Measurements from ENCODE around the gene LHFPL2. TPM values are rescaled to one million over a fixed set of nuclear protein-coding genes. Genes with fewer than 3 reads are reported as not detected.

The LHFPL2 gene
- total and polyA plus RNA-seq, 4 donors = 6.5 to 49.4 (median 47.7) TPM

DNA sequence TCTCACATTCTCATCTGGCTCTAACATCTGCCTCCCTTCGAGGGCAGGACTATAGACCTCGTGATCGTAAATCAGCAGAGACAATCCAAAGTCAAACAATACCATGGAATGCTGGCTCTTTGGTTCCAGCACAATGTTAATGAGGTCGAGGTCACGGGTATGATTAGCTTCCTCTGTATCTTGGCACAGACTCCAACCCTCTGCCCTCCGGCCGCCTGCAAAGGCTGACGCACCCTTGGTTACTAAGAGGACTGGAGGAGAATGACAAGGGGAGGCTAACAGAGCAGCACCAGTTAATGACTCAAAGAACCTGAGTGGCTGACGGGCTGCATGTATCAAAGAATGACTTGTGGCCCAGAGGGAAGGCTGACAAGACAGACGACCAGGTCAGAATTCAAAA is 10.1 kb downstream of the LHFPL2 start:
- H3K27me3 ChIP-seq (ENCODE audit: control insufficient read depth in 3 of 3, insufficient read depth in 3 of 3, low read length in 2 of 3) = no peaks in the 10 kb centered on the region
- no peaks in the 10 kb centered on the region for H3K9me3 ChIP-seq (ENCODE audit: control insufficient read depth in 4 of 4, insufficient read depth in 3 of 4, low read length in 3 of 4)
- peak; percentile 53 to 80 (median 68) for DNase-seq
- H3K9ac ChIP-seq (ENCODE audit: insufficient read depth in 1 of 2, low read length in 2 of 2) = peak overlapping the region in 1 of 2 donors; percentile 19
- TF ChIP-seq, protein P1, sequence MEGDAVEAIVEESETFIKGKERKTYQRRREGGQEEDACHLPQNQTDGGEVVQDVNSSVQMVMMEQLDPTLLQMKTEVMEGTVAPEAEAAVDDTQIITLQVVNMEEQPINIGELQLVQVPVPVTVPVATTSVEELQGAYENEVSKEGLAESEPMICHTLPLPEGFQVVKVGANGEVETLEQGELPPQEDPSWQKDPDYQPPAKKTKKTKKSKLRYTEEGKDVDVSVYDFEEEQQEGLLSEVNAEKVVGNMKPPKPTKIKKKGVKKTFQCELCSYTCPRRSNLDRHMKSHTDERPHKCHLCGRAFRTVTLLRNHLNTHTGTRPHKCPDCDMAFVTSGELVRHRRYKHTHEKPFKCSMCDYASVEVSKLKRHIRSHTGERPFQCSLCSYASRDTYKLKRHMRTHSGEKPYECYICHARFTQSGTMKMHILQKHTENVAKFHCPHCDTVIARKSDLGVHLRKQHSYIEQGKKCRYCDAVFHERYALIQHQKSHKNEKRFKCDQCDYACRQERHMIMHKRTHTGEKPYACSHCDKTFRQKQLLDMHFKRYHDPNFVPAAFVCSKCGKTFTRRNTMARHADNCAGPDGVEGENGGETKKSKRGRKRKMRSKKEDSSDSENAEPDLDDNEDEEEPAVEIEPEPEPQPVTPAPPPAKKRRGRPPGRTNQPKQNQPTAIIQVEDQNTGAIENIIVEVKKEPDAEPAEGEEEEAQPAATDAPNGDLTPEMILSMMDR (IDR thresholded peaks at IDR 0.05; ENCODE audit: control extremely low read depth, extremely low read depth) = no peak
- peak; percentile 77 for ATAC-seq (ENCODE audit: insufficient read depth, low FRiP score)
- peaks cover 10 to 51% (median 21%) of the 10 kb centered on the region in 5 donors for H3K4me1 ChIP-seq (ENCODE audit: control insufficient read depth in 5 of 5, insufficient read depth in 5 of 5, low read length in 5 of 5)
- WGBS, 2 donors = 45 to 64% methylated on average over 10 of the region's 10 CpGs
- H3K4me3 ChIP-seq = no peak overlapping the region
- peaks cover 0 to 2% (median 0%) of the 10 kb centered on the region in 4 donors for H3K36me3 ChIP-seq (ENCODE audit: control insufficient read depth in 4 of 4, insufficient read depth in 4 of 4, low read length in 4 of 4)
- no peak overlapping the region for H3K27ac ChIP-seq (ENCODE audit: low read depth in 1 of 2, low read length in 1 of 2)

- peaks cover 10 to 51% (median 16%) of the 10 kb centered on the region in 5 donors for H3K4me1 ChIP-seq (ENCODE audit: control insufficient read depth in 5 of 5, insufficient read depth in 5 of 5, low read length in 5 of 5)
- H3K9me3 ChIP-seq (ENCODE audit: control insufficient read depth in 4 of 4, insufficient read depth in 3 of 4, low read length in 3 of 4) = peaks cover 0 to 4% (median 0%) of the 10 kb centered on the region in 4 donors
- H3K27ac ChIP-seq (ENCODE audit: low read depth in 1 of 2, low read length in 1 of 2) = no peak overlapping the region
- H3K36me3 ChIP-seq (ENCODE audit: control insufficient read depth in 4 of 4, insufficient read depth in 4 of 4, low read length in 4 of 4) = peaks cover 0 to 8% (median 2%) of the 10 kb centered on the region in 4 donors
- H3K4me3 ChIP-seq = no peak overlapping the region
- WGBS, 2 donors = 93 to 98% methylated on average over 5 of the region's 5 CpGs
- H3K27me3 ChIP-seq (ENCODE audit: control insufficient read depth in 3 of 3, insufficient read depth in 3 of 3, low read length in 2 of 3) = no peaks in the 10 kb centered on the region
- ATAC-seq (ENCODE audit: insufficient read depth, low FRiP score) = no peak
- no peak for DNase-seq
- no peak overlapping the region for H3K9ac ChIP-seq (ENCODE audit: insufficient read depth in 1 of 2, low read length in 2 of 2)
- TF ChIP-seq, protein P1 (IDR thresholded peaks at IDR 0.05; ENCODE audit: control extremely low read depth, extremely low read depth) = no peak
These were observed 11.1 kb downstream of the LHFPL2 start for GRCh38 chr5:78637468-78637867.

DNA sequence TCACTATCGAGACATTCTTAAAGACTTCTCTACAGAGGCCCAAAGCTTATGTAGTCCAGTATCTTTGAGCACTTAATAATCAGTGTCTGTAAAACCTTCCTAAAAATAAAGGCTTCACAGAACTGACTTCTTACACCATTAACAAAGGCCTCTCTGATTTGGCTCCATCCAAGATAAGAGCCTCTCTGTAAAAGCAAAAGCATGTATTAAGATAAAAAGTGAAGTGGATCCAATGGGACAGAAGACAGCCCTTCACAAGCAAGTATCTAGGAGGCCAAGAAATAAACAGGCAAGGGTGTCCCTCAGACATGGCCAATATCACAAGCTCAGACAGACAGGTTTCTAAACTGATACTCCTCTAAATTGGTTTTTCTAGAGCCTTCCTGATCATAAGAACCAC is 11.9 kb downstream of the LHFPL2 start:
- H3K27ac ChIP-seq (ENCODE audit: low read depth in 1 of 2, low read length in 1 of 2) = no peak overlapping the region
- no peak overlapping the region for H3K4me3 ChIP-seq
- ATAC-seq (ENCODE audit: insufficient read depth, low FRiP score) = no peak
- DNase-seq = no peak
- no peaks in the 10 kb centered on the region for H3K27me3 ChIP-seq (ENCODE audit: control insufficient read depth in 3 of 3, insufficient read depth in 3 of 3, low read length in 2 of 3)
- H3K36me3 ChIP-seq (ENCODE audit: control insufficient read depth in 4 of 4, insufficient read depth in 4 of 4, low read length in 4 of 4) = peaks cover 0 to 12% (median 2%) of the 10 kb centered on the region in 4 donors
- H3K9ac ChIP-seq (ENCODE audit: insufficient read depth in 1 of 2, low read length in 2 of 2) = no peak overlapping the region
- peaks cover 10 to 51% (median 17%) of the 10 kb centered on the region in 5 donors for H3K4me1 ChIP-seq (ENCODE audit: control insufficient read depth in 5 of 5, insufficient read depth in 5 of 5, low read length in 5 of 5)
- TF ChIP-seq, protein P1 (IDR thresholded peaks at IDR 0.05; ENCODE audit: control extremely low read depth, extremely low read depth) = no peak
- H3K9me3 ChIP-seq (ENCODE audit: control insufficient read depth in 4 of 4, insufficient read depth in 3 of 4, low read length in 3 of 4) = peaks cover 0 to 4% (median 0%) of the 10 kb centered on the region in 4 donors
- 96 to 100% methylated on average over 1 of the region's 1 CpG for WGBS, 2 donors

- WGBS, 2 donors = 88 to 93% methylated on average over 3 of the region's 3 CpGs
- Histone ChIP-seq H3K27ac (ENCODE audit: low read depth in 1 of 2, low read length in 1 of 2) (no peak overlapping the region), H3K27me3 (ENCODE audit: control insufficient read depth in 3 of 3, insufficient read depth in 3 of 3, low read length in 2 of 3) (no peaks in the 10 kb centered on the region), H3K9ac (ENCODE audit: insufficient read depth in 1 of 2, low read length in 2 of 2) (no peak overlapping the region), H3K4me3 (no peak overlapping the region), H3K36me3 (ENCODE audit: control insufficient read depth in 4 of 4, insufficient read depth in 4 of 4, low read length in 4 of 4) (peaks cover 8 to 22% (median 10%) of the 10 kb centered on the region in 4 donors), H3K4me1 (ENCODE audit: control insufficient read depth in 5 of 5, insufficient read depth in 5 of 5, low read length in 5 of 5) (peaks cover 10 to 42% (median 17%) of the 10 kb centered on the region in 5 donors), H3K9me3 (ENCODE audit: control insufficient read depth in 4 of 4, insufficient read depth in 3 of 4, low read length in 3 of 4) (peaks cover 0 to 4% (median 0%) of the 10 kb centered on the region in 4 donors)
- TF ChIP-seq, protein P1 (IDR thresholded peaks at IDR 0.05; ENCODE audit: control extremely low read depth, extremely low read depth) = no peak
- no peak for ATAC-seq (ENCODE audit: insufficient read depth, low FRiP score)
- DNase-seq = no peak
These were observed 13.9 kb downstream of the LHFPL2 start for GRCh38 chr5:78634634-78635033.
